Neural cell (in vitro differentiated cells): Measurements from ENCODE around the gene CACNA1I. TPM values are rescaled to one million over a fixed set of nuclear protein-coding genes. Genes with fewer than 3 reads are reported as not detected.

Experiments used
- H2AFZ ChIP-seq: fragments of 200-600, 300-800 bp; sonication (generic), shearing (Covaris generic); 2 replicates; pipeline ENCODE4 v1.6.0; 2014; ENCODE audit warnings: low read depth, mild to moderate bottlenecking, antibody characterized with exemption, low read length, moderate library complexity
- H3F3A ChIP-seq: fragments of 200-600 bp; shearing (Covaris generic); 2 replicates; pipeline ENCODE4 v1.6.1; 2016; ENCODE audit warnings: mild to moderate bottlenecking, moderate library complexity, mixed read lengths, antibody characterized with exemption, low read length; ENCODE audit not compliant: insufficient read depth, poor library complexity, severe bottlenecking
- H3K27ac ChIP-seq: fragments of 200-600, 300-800 bp; sonication (generic), shearing (Covaris generic); 2 replicates; pipeline ENCODE4 v1.5.1; 2014; ENCODE audit warnings: mild to moderate bottlenecking, low read length, moderate library complexity
- H3K27me3 ChIP-seq: fragments of 300-800, 200-600 bp; sonication (generic), shearing (Covaris generic); 2 replicates; pipeline ENCODE4 v1.6.0; 2014; ENCODE audit warnings: mild to moderate bottlenecking, low read depth, low read length, moderate library complexity; ENCODE audit not compliant: insufficient read depth
- H3K36me3 ChIP-seq: fragments of 300-800, 200-600 bp; sonication (generic), shearing (Covaris generic); 2 replicates; pipeline ENCODE4 v1.5.1; 2014; ENCODE audit warnings: mild to moderate bottlenecking, antibody characterized with exemption, low read length, moderate library complexity; ENCODE audit not compliant: insufficient read depth
- H3K4me2 ChIP-seq: fragments of 300-800, 200-600 bp; sonication (generic), shearing (Covaris generic); 2 replicates; pipeline ENCODE4 v1.6.0; 2014; ENCODE audit warnings: mild to moderate bottlenecking, low read length
- H3K4me3 ChIP-seq: fragments of 300-800, 200-600 bp; sonication (generic), shearing (Covaris generic); 2 replicates; pipeline ENCODE4 v1.5.1; 2014; ENCODE audit warnings: mild to moderate bottlenecking, low read length, moderate library complexity
- H3K79me2 ChIP-seq: fragments of 200-600 bp; shearing (Covaris generic); replicated peaks from 2 replicates; pipeline ENCODE4 v1.6.0; 2014; ENCODE audit warnings: mild to moderate bottlenecking, low read length, moderate library complexity; ENCODE audit not compliant: insufficient read depth
- H3K9ac ChIP-seq: fragments of 300-800, 200-600 bp; sonication (generic), shearing (Covaris generic); 2 replicates; pipeline ENCODE4 v1.6.1; 2016; ENCODE audit warnings: mild to moderate bottlenecking, low read length, mixed read lengths
- H3K9me2 ChIP-seq: fragments of 200-600 bp; shearing (Covaris generic); 2 replicates; pipeline ENCODE4 v1.6.1; 2016; ENCODE audit warnings: mild to moderate bottlenecking, low read length, mixed read lengths; ENCODE audit not compliant: insufficient read depth
- H3K9me3 ChIP-seq: fragments of 200-600, 300-800 bp; sonication (generic), shearing (Covaris generic); 2 replicates; pipeline ENCODE4 v1.6.1; 2016; ENCODE audit warnings: mild to moderate bottlenecking, mixed run types, low read length, moderate library complexity, mixed read lengths
- H4K20me1 ChIP-seq: fragments of 200-600 bp; shearing (Covaris generic); 2 replicates; pipeline ENCODE4 v1.6.1; 2016; ENCODE audit warnings: mild to moderate bottlenecking, mixed run types; ENCODE audit not compliant: insufficient read depth
- EP300 ChIP-seq: fragments of 450-650 bp; conservative IDR thresholded peaks from 2 replicates; pipeline ENCODE4 v1.6.1; 2014; ENCODE audit warnings: antibody characterized with exemption, mild to moderate bottlenecking, moderate library complexity; ENCODE audit not compliant: poor library complexity, severe bottlenecking
- EZH2 ChIP-seq: fragments of 200-600, 300-800 bp; shearing (Covaris generic), sonication (generic); IDR thresholded peaks from 2 replicates; pipeline ENCODE4 v1.6.1; 2014; ENCODE audit warnings: antibody characterized with exemption, low read length, borderline replicate concordance, mild to moderate bottlenecking; ENCODE audit not compliant: insufficient read depth, poor library complexity, severe bottlenecking
- MXI1 ChIP-seq: fragments of 450-650 bp; conservative IDR thresholded peaks from 2 replicates; pipeline ENCODE4 v1.6.1; 2014; ENCODE audit warnings: antibody characterized with exemption, mild to moderate bottlenecking; ENCODE audit not compliant: poor library complexity, severe bottlenecking
- POLR2AphosphoS5 ChIP-seq: IDR thresholded peaks from 2 replicates; pipeline ENCODE4 v1.6.1; 2012
- RAD21 ChIP-seq: fragments of 450-650 bp; conservative IDR thresholded peaks from 2 replicates; pipeline ENCODE4 v1.6.1; 2014; ENCODE audit warnings: antibody characterized with exemption, mild to moderate bottlenecking, moderate library complexity
- SMC3 ChIP-seq: fragments of 450-650 bp; conservative IDR thresholded peaks from 2 replicates; pipeline ENCODE4 v1.6.1; 2014; ENCODE audit warnings: antibody characterized with exemption, mild to moderate bottlenecking, moderate library complexity; ENCODE audit not compliant: poor library complexity
- TAF1 ChIP-seq: IDR thresholded peaks from 2 replicates; pipeline ENCODE4 v1.6.1; 2012; ENCODE audit warnings: low read depth
- polyA plus RNA-seq: library from polyadenylated mRNA; depleted of rRNA; stranded (reverse); fragments of >200 nt; gene quantifications from 2 replicates; pipeline ENCODE4 v1.2.3, GENCODE V29; 2014
- TF ChIP-seq, protein P1 (sequence below): IDR thresholded peaks from 2 replicates; pipeline ENCODE4 v1.6.1; 2012; ENCODE audit warnings: borderline replicate concordance
- TF ChIP-seq, protein P2 (sequence below): fragments of 450-650 bp; IDR thresholded peaks from 2 replicates; pipeline ENCODE4 v1.5.1; 2014; ENCODE audit warnings: antibody characterized with exemption, mild to moderate bottlenecking, moderate library complexity; ENCODE audit not compliant: poor library complexity, severe bottlenecking

The CACNA1I gene
- polyA plus RNA-seq, 1 donor from 2014 or later = 1.9 TPM

DNA sequence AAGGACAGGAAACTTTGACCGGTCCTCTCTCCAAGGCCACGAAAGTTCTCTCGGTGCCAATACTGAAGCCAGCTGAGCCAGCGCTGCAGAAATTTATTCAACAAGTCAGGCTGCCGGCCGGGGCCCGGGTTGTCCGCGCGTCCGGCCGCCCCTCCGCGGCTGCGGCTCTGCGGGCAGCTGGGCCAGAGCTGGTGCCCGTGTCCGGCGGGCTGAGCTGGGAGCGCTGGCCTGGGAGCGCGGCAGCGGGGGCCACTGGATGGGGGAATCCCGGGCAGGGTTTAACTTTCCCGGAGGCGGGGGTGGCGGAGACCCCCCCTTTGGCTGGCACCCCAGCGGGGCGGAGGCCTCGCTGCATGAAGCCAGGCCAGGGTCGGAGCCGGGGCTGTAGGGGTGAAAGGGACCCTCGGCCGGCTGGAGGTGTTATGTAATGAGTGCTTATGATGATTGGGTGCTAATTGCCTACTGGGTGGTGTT, 12.3 kb upstream of the CACNA1I start:
- Histone ChIP-seq H3K9ac (no peak overlapping the region), H4K20me1 (no peaks in the 10 kb centered on the region), H3F3A (no peaks in the 10 kb centered on the region), H3K27ac (no peak overlapping the region), H3K4me3 (peak overlapping the region; percentile 56), H3K79me2 (no peaks in the 10 kb centered on the region), H3K9me3 (no peaks in the 10 kb centered on the region), H3K9me2 (no peaks in the 10 kb centered on the region), H3K4me2 (no peak overlapping the region), H3K27me3 (peaks cover 47% of the 10 kb centered on the region), H2AFZ (no peak overlapping the region), H3K36me3 (no peaks in the 10 kb centered on the region)
- TF ChIP-seq MXI1 (no peak), SMC3 (no peak), EZH2 (no peak), TAF1 (no peak), POLR2AphosphoS5 (no peak), EP300 (no peak), RAD21 (no peak)
- TF ChIP-seq, protein P1, sequence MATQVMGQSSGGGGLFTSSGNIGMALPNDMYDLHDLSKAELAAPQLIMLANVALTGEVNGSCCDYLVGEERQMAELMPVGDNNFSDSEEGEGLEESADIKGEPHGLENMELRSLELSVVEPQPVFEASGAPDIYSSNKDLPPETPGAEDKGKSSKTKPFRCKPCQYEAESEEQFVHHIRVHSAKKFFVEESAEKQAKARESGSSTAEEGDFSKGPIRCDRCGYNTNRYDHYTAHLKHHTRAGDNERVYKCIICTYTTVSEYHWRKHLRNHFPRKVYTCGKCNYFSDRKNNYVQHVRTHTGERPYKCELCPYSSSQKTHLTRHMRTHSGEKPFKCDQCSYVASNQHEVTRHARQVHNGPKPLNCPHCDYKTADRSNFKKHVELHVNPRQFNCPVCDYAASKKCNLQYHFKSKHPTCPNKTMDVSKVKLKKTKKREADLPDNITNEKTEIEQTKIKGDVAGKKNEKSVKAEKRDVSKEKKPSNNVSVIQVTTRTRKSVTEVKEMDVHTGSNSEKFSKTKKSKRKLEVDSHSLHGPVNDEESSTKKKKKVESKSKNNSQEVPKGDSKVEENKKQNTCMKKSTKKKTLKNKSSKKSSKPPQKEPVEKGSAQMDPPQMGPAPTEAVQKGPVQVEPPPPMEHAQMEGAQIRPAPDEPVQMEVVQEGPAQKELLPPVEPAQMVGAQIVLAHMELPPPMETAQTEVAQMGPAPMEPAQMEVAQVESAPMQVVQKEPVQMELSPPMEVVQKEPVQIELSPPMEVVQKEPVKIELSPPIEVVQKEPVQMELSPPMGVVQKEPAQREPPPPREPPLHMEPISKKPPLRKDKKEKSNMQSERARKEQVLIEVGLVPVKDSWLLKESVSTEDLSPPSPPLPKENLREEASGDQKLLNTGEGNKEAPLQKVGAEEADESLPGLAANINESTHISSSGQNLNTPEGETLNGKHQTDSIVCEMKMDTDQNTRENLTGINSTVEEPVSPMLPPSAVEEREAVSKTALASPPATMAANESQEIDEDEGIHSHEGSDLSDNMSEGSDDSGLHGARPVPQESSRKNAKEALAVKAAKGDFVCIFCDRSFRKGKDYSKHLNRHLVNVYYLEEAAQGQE = no peak
- TF ChIP-seq, protein P2, sequence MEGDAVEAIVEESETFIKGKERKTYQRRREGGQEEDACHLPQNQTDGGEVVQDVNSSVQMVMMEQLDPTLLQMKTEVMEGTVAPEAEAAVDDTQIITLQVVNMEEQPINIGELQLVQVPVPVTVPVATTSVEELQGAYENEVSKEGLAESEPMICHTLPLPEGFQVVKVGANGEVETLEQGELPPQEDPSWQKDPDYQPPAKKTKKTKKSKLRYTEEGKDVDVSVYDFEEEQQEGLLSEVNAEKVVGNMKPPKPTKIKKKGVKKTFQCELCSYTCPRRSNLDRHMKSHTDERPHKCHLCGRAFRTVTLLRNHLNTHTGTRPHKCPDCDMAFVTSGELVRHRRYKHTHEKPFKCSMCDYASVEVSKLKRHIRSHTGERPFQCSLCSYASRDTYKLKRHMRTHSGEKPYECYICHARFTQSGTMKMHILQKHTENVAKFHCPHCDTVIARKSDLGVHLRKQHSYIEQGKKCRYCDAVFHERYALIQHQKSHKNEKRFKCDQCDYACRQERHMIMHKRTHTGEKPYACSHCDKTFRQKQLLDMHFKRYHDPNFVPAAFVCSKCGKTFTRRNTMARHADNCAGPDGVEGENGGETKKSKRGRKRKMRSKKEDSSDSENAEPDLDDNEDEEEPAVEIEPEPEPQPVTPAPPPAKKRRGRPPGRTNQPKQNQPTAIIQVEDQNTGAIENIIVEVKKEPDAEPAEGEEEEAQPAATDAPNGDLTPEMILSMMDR = no peak

DNA sequence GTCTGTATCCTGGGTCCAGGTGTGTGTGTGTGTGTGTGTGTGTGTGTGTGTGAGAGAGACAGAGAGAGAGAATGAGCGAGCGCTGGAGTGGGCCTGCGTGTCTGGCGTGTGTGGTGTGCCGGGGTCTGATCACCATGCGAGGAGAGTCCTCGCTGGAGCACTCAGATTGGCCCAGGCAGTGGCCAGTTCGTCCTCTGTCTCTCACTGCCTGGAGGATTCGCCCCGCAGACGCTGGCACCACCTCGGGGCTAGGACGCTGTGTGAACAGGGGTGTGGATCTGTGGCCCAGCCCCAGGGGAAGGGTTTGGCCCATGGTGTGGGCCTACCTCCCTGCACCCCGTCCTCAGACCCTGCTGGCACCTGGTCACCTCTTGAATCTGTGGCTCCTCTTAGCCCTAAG, 11.6 kb upstream of the CACNA1I start:
- peak overlapping the region; percentile 56 for H3K4me3 ChIP-seq
- H3K27ac ChIP-seq = no peak overlapping the region
- H3K27me3 ChIP-seq = peaks cover 47% of the 10 kb centered on the region
- no peak overlapping the region for H3K4me2 ChIP-seq
- no peaks in the 10 kb centered on the region for H3F3A ChIP-seq
- no peak overlapping the region for H2AFZ ChIP-seq
- no peak overlapping the region for H3K9ac ChIP-seq
- no peaks in the 10 kb centered on the region for H3K36me3 ChIP-seq
- no peaks in the 10 kb centered on the region for H3K9me2 ChIP-seq
- no peaks in the 10 kb centered on the region for H4K20me1 ChIP-seq
- no peaks in the 10 kb centered on the region for H3K79me2 ChIP-seq
- no peaks in the 10 kb centered on the region for H3K9me3 ChIP-seq
- no peak for TF ChIP-seq SMC3
- TF ChIP-seq, protein P2 = no peak
